Neural cell (in vitro differentiated cells): ENCODE data around the gene BCAS1.

Experiments used
- CTCF ChIP-seq: fragments of 450-650 bp; IDR thresholded peaks from 2 replicates; pipeline ENCODE4 v1.5.1; 2014; ENCODE audit warnings: antibody characterized with exemption, mild to moderate bottlenecking, moderate library complexity; ENCODE audit not compliant: poor library complexity, severe bottlenecking
- EP300 ChIP-seq: fragments of 450-650 bp; conservative IDR thresholded peaks from 2 replicates; pipeline ENCODE4 v1.6.1; 2014; ENCODE audit warnings: antibody characterized with exemption, mild to moderate bottlenecking, moderate library complexity; ENCODE audit not compliant: poor library complexity, severe bottlenecking
- EZH2 ChIP-seq: fragments of 200-600, 300-800 bp; shearing (Covaris generic), sonication (generic); IDR thresholded peaks from 2 replicates; pipeline ENCODE4 v1.6.1; 2014; ENCODE audit warnings: antibody characterized with exemption, low read length, borderline replicate concordance, mild to moderate bottlenecking; ENCODE audit not compliant: insufficient read depth, poor library complexity, severe bottlenecking
- MXI1 ChIP-seq: fragments of 450-650 bp; conservative IDR thresholded peaks from 2 replicates; pipeline ENCODE4 v1.6.1; 2014; ENCODE audit warnings: antibody characterized with exemption, mild to moderate bottlenecking; ENCODE audit not compliant: poor library complexity, severe bottlenecking
- POLR2AphosphoS5 ChIP-seq: IDR thresholded peaks from 2 replicates; pipeline ENCODE4 v1.6.1; 2012
- RAD21 ChIP-seq: fragments of 450-650 bp; conservative IDR thresholded peaks from 2 replicates; pipeline ENCODE4 v1.6.1; 2014; ENCODE audit warnings: antibody characterized with exemption, mild to moderate bottlenecking, moderate library complexity
- REST ChIP-seq: IDR thresholded peaks from 2 replicates; pipeline ENCODE4 v1.6.1; 2012; ENCODE audit warnings: borderline replicate concordance
- TAF1 ChIP-seq: IDR thresholded peaks from 2 replicates; pipeline ENCODE4 v1.6.1; 2012; ENCODE audit warnings: low read depth

GRCh38 chr20:53940360-53940702, 130.1 kb downstream of the BCAS1 start:
- TF ChIP-seq CTCF, result no peak
- no peak for TF ChIP-seq EP300
- TF ChIP-seq EZH2, result no peak
- no peak for TF ChIP-seq RAD21
- TF ChIP-seq TAF1, result no peak
- no peak for TF ChIP-seq REST
- TF ChIP-seq MXI1, result no peak
- TF ChIP-seq POLR2AphosphoS5, result no peak
